K562 (cell line): Measurements from ENCODE around the gene GNG7. TPM values are rescaled to one million over a fixed set of nuclear protein-coding genes. Genes with fewer than 3 reads are reported as not detected.

Experiments used
- ARID1B ChIP-seq: fragments of 450-650 bp; IDR thresholded peaks from 2 replicates; pipeline ENCODE4 v1.6.1; 2016; ENCODE audit warnings: antibody characterized with exemption, mild to moderate bottlenecking, inconsistent platforms
- CREM ChIP-seq: IDR thresholded peaks from 2 replicates; pipeline ENCODE4 v1.6.1; 2014; ENCODE audit warnings: antibody characterized with exemption, low read depth
- GTF3C2 ChIP-seq: IDR thresholded peaks from 3 replicates; pipeline ENCODE4 v1.6.1; 2011; ENCODE audit warnings: borderline replicate concordance, mild to moderate bottlenecking, moderate library complexity; ENCODE audit not compliant: insufficient read length; ENCODE audit errors: extremely low read depth
- MEF2D ChIP-seq: conservative IDR thresholded peaks from 2 replicates; pipeline ENCODE4 v1.6.1; 2016; ENCODE audit warnings: low read depth, missing genetic modification characterization, missing compliant biosample characterization
- NCOA6 ChIP-seq: fragments of 450-650 bp; IDR thresholded peaks from 2 replicates; pipeline ENCODE4 v1.6.1; 2017; ENCODE audit warnings: mild to moderate bottlenecking
- POLR2G ChIP-seq: fragments of 200-400 bp; formaldehyde crosslinking; IDR thresholded peaks from 2 replicates; pipeline ENCODE4 v1.6.1; 2017; ENCODE audit warnings: low read depth, mild to moderate bottlenecking, antibody characterized with exemption, low read length, moderate library complexity
- RBM25 ChIP-seq: fragments of 200-400 bp; formaldehyde crosslinking; IDR thresholded peaks from 2 replicates; pipeline ENCODE4 v1.6.1; 2018; ENCODE audit warnings: low read length, low read depth, moderate library complexity; ENCODE audit not compliant: severe bottlenecking
- ZBTB7A ChIP-seq: IDR thresholded peaks from 2 replicates; pipeline ENCODE4 v1.6.1; 2011; ENCODE audit warnings: low read depth, mild to moderate bottlenecking, low read length, moderate library complexity, borderline replicate concordance; ENCODE audit not compliant: control insufficient read depth
- ZNF253 ChIP-seq: fragments of 250-450 bp; sonication (Bioruptor Pico); conservative IDR thresholded peaks from 2 replicates; pipeline ENCODE4 v1.6.1; 2021; ENCODE audit warnings: mild to moderate bottlenecking
- ZNF551 ChIP-seq: fragments of 250-450 bp; sonication (Bioruptor Pico); IDR thresholded peaks from 2 replicates; pipeline ENCODE4 v1.5.0; 2021; ENCODE audit warnings: mild to moderate bottlenecking, moderate library complexity
- ZNF707 ChIP-seq: fragments of 250-450 bp; sonication (Bioruptor Pico); conservative IDR thresholded peaks from 2 replicates; pipeline ENCODE4 v1.8.0; 2022; ENCODE audit warnings: inconsistent platforms, mild to moderate bottlenecking, moderate library complexity
- ZNF77 ChIP-seq: fragments of 250-450 bp; sonication (Bioruptor Pico); IDR thresholded peaks from 2 replicates; pipeline ENCODE4 v1.5.0; 2020
- polyA plus RNA-seq, 8 experiments: library from polyadenylated mRNA; depleted of rRNA in 4 of 8; stranded (reverse) in 5 of 8; unstranded in 3 of 8; fragments of >200 nt; fragmentation: Nextera tagmentation in 2 of 8; fragmentation: Illumina TruSeq in 1 of 8; extraction: Ambion mirVana in 2 of 8; extraction: Trizol in 1 of 8; gene quantifications; 2 replicates each; pipeline versions ENCODE4 v1.2.1 to v1.2.3, GENCODE V29; 2011 to 2014; ENCODE audit warnings: inconsistent platforms in 1 of 8, missing spikeins in 1 of 8
- total RNA-seq, 7 experiments: library from RNA; depleted of rRNA in 6 of 7; stranded (reverse); fragments of >200 nt in 6 of 7; fragmentation: Illumina TruSeq in 2 of 7; extraction: Trizol in 2 of 7; gene quantifications; 2 replicates each; pipeline versions ENCODE4 v1.2.1 to v1.2.3, GENCODE V29; 2011 to 2021; ENCODE audit warnings: low replicate concordance in 1 of 7
- TF ChIP-seq, protein P1 (sequence below): fragments of 200-800 bp; sonication (Bioruptor generic); IDR thresholded peaks from 2 replicates; pipeline ENCODE4 v1.6.1; 2017; ENCODE audit warnings: missing genetic modification characterization, missing compliant biosample characterization

The GNG7 gene
- total and polyA plus RNA-seq, 9 of the 15 experiments (the other 6 are each of a cell fraction or from before 2014, with no cell fraction given), result 0.01 to 0.20 (median 0.06) TPM; not detected in 1

DNA sequence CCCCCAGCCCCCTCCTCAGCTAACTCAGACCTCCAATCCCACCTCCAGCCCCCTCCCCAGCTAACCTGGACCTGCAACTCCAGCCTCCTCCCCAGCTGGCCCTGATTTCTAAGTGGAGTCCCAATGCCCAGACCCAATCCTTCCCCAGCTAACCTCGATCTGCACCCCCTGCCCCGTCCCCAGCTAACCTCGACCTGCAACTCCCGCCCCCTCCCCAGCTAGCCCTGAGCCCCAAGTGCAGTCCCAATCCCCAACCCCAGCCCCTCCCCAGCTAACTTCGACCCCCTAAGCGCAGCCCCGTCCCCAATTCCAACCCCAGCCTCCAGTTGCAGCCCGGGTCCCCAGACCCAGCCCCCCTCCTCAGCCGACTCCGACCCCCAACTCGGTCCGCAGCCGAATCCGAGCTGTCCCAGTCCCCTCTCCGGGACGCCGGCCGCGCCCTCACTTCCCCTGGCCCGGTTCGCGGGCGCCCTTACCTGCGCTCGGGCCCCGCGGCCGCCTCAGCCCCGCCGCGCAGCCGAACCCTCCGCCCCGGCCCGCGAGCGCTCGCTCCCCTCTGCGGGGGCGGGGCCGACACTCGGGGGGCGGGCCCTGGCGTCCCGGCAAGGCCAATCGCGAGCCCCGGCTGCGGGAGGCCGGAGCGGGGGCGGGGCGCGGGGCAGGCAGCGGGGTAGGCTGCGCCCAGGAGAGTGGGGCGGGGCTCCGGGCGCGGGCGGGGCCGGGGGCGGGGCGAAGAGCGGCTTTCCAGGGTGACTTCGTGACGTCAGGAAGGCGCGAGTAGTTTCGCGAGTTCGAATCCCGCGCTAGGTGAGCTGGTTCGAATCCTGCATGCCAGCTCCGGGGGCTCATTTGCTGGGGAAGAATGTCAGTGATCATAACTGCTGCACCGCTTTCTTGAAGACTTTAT lies at the start of gene GNG7 (continued):
- TF ChIP-seq GTF3C2, result peak; percentile 99
- peak; percentile 51 for TF ChIP-seq RBM25
- no peak for TF ChIP-seq ZNF707
- TF ChIP-seq ZNF77, result no peak
- TF ChIP-seq POLR2G, result peak; percentile 78
- TF ChIP-seq, protein P1, sequence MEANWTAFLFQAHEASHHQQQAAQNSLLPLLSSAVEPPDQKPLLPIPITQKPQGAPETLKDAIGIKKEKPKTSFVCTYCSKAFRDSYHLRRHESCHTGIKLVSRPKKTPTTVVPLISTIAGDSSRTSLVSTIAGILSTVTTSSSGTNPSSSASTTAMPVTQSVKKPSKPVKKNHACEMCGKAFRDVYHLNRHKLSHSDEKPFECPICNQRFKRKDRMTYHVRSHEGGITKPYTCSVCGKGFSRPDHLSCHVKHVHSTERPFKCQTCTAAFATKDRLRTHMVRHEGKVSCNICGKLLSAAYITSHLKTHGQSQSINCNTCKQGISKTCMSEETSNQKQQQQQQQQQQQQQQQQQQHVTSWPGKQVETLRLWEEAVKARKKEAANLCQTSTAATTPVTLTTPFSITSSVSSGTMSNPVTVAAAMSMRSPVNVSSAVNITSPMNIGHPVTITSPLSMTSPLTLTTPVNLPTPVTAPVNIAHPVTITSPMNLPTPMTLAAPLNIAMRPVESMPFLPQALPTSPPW (CRISPR knock-in tag), result peak; percentile 87
- peak; percentile 91 for TF ChIP-seq CREM
- TF ChIP-seq NCOA6, result no peak
- no peak for TF ChIP-seq ARID1B
- TF ChIP-seq ZNF551 (CRISPR knock-in tag), result no peak
- peak; percentile 65; the same call in 1 of the 2 replicates for TF ChIP-seq ZBTB7A
- TF ChIP-seq MEF2D (tag), result no peak
- TF ChIP-seq ZNF253, result no peak
- TF ChIP-seq, all 486 proteins: peak for 20
